IMR-90 (cell line): ENCODE measurements around the gene OSBPL1A. TPM values are rescaled to one million over a fixed set of nuclear protein-coding genes. Genes with fewer than 3 reads are reported as not detected.
A peak's percentile ranks its signal among the peaks of the same experiment; 100 is the strongest.

Source experiments
- ATAC-seq: fragments of 200-7000 bp; cut with Tn5 transposase; 2 replicates; pipeline ENCODE4 v1.9.1; 2020; ENCODE audit warnings: low read depth, mild to moderate bottlenecking, moderate library complexity
- BruUV-seq: library from RNA; stranded (reverse); fragments of 400-500 nt; replicated peaks from 2 replicates; lab custom pipeline; 2021; lab: Mats Ljungman, UMichigan
- CTCF ChIA-PET: fragments of 300-600 bp; formaldehyde crosslinking; extraction: SDS; loops from one replicate; lab custom pipeline; 2021; ENCODE audit warnings: antibody characterized with exemption; lab: Yijun Ruan, JAX
- POLR2A ChIA-PET: fragments of 300-600 bp; sonication (Branson Sonifier 250); formaldehyde crosslinking; loops from one replicate; lab custom pipeline; 2022; ENCODE audit warnings: antibody characterized with exemption; ENCODE audit not compliant: unreplicated experiment; lab: Charles Lee
- DNase-seq: peaks from one replicate; pipeline ENCODE4 v3.0.0; 2013
- H2AFZ ChIP-seq: replicated peaks from 2 replicates; pipeline ENCODE3; 2013; ENCODE audit warnings: low read length, mild to moderate bottlenecking; ENCODE audit not compliant: poor library complexity
- H2AK5ac ChIP-seq: 2 replicates; pipeline ENCODE4 v1.6.1; 2013; ENCODE audit warnings: low read depth, low read length, inconsistent platforms
- H2AK9ac ChIP-seq: replicated peaks from 2 replicates; pipeline ENCODE3; 2013; ENCODE audit warnings: mild to moderate bottlenecking, low read depth, low read length, moderate library complexity; ENCODE audit not compliant: poor library complexity
- H2BK120ac ChIP-seq: 2 replicates; pipeline ENCODE4 v1.6.1; 2013; ENCODE audit warnings: low read depth, low read length, inconsistent platforms
- H2BK15ac ChIP-seq: 3 replicates; pipeline ENCODE4 v1.6.1; 2013; ENCODE audit warnings: low read depth, low read length, inconsistent platforms
- H2BK20ac ChIP-seq: 2 replicates; pipeline ENCODE4 v1.6.1; 2013; ENCODE audit warnings: low read depth, mild to moderate bottlenecking, inconsistent platforms, low read length, moderate library complexity
- H2BK5ac ChIP-seq: 2 replicates; pipeline ENCODE4 v1.6.1; 2013; ENCODE audit warnings: mild to moderate bottlenecking, low read depth, low read length, inconsistent platforms; ENCODE audit not compliant: poor library complexity, severe bottlenecking
- H3K14ac ChIP-seq: replicated peaks from 2 replicates; pipeline ENCODE4 v1.6.1; 2013; ENCODE audit warnings: low read depth, low read length, inconsistent platforms
- H3K18ac ChIP-seq: 2 replicates; pipeline ENCODE4 v1.6.1; 2013; ENCODE audit warnings: low read depth, low read length, control low read depth
- H3K23ac ChIP-seq: 2 replicates; pipeline ENCODE4 v1.6.1; 2013; ENCODE audit warnings: low read depth, low read length, inconsistent platforms
- H3K27ac ChIP-seq: 2 replicates; pipeline ENCODE4 v1.5.1; 2013; ENCODE audit warnings: mild to moderate bottlenecking, control low read depth, low read length; ENCODE audit not compliant: insufficient read depth
- H3K27me3 ChIP-seq: 2 replicates; pipeline ENCODE4 v1.6.1; 2013; ENCODE audit warnings: low read length; ENCODE audit not compliant: control insufficient read depth, insufficient read depth
- H3K36me3 ChIP-seq: 2 replicates; pipeline ENCODE4 v1.6.1; 2013; ENCODE audit warnings: low read length, mixed read lengths; ENCODE audit not compliant: control insufficient read depth, insufficient read depth
- H3K4ac ChIP-seq: 2 replicates; pipeline ENCODE4 v1.6.1; 2013; ENCODE audit warnings: low read depth, low read length, inconsistent platforms
- H3K4me1 ChIP-seq: 2 replicates; pipeline ENCODE4 v1.6.1; 2013; ENCODE audit warnings: low read length, mixed read lengths; ENCODE audit not compliant: control insufficient read depth, insufficient read depth
- H3K4me2 ChIP-seq: 2 replicates; pipeline ENCODE4 v1.6.1; 2013; ENCODE audit warnings: low read depth, mild to moderate bottlenecking, control low read depth, low read length, moderate library complexity
- H3K4me3 ChIP-seq: 2 replicates; pipeline ENCODE4 v1.5.1; 2013; ENCODE audit warnings: low read depth, mild to moderate bottlenecking, control low read depth, low read length, moderate library complexity; ENCODE audit not compliant: insufficient read depth
- H3K56ac ChIP-seq: 2 replicates; pipeline ENCODE4 v1.6.1; 2013; ENCODE audit warnings: low read length, inconsistent platforms; ENCODE audit not compliant: insufficient read depth; ENCODE audit errors: extremely low read depth
- H3K79me1 ChIP-seq, 2 experiments: 2 replicates each; pipeline ENCODE4 v1.6.1; 2013; ENCODE audit warnings: low read length in 2 of 2, inconsistent platforms in 1 of 2, low read depth in 1 of 2
- H3K9ac ChIP-seq: 2 replicates; pipeline ENCODE4 v1.6.1; 2013; ENCODE audit warnings: low read depth, low read length, control low read depth
- H3K9me1 ChIP-seq: 2 replicates; pipeline ENCODE4 v1.6.1; 2013; ENCODE audit warnings: low read length, inconsistent platforms; ENCODE audit not compliant: insufficient read depth
- H3K9me3 ChIP-seq: 2 replicates; pipeline ENCODE4 v1.6.1; 2013; ENCODE audit warnings: low read length; ENCODE audit not compliant: control insufficient read depth, insufficient read depth
- H4K20me1 ChIP-seq: 2 replicates; pipeline ENCODE4 v1.6.1; 2013; ENCODE audit warnings: low read length, inconsistent platforms; ENCODE audit not compliant: insufficient read depth
- H4K5ac ChIP-seq: 2 replicates; pipeline ENCODE4 v1.6.1; 2013; ENCODE audit warnings: mild to moderate bottlenecking, low read depth, low read length, control low read depth
- H4K8ac ChIP-seq, 2 experiments: 2 replicates each; pipeline ENCODE4 v1.6.1; 2013; ENCODE audit warnings: low read depth in 2 of 2, low read length in 2 of 2, control low read depth in 1 of 2, inconsistent platforms in 1 of 2
- H4K91ac ChIP-seq: 2 replicates; pipeline ENCODE4 v1.6.1; 2013; ENCODE audit warnings: low read depth, low read length, inconsistent platforms; ENCODE audit not compliant: insufficient read depth
- ELK1 ChIP-seq: fragments of 150-350 bp; IDR thresholded peaks from 2 replicates; pipeline ENCODE4 v1.6.1; 2016; ENCODE audit warnings: low read depth, mild to moderate bottlenecking, low read length, moderate library complexity, borderline replicate concordance
- WGBS, 2 experiments: methylation state at CpG; one replicate each; pipeline versions ENCODE4 v1.1.5 to v1.1.7; 2013; ENCODE audit warnings: missing lambda C conversion rate in 2 of 2; ENCODE audit not compliant: insufficient read length in 1 of 2; ENCODE audit errors: extremely low coverage in 2 of 2; 5-methylcytosine and 5-hydroxymethylcytosine counted together
- dilution Hi-C: fragments of 300-500 bp; cut with HindIII; formaldehyde crosslinking; loops from one replicate; pipeline ENCODE4 v1.14.3; 2018; ENCODE audit warnings: low sequenced_read_pairs; ENCODE audit not compliant: unreplicated experiment
- in situ Hi-C: fragments of 300-500 bp; cut with MboI; formaldehyde crosslinking; loops from 3 replicates; pipeline ENCODE4 v1.14.3; 2019; ENCODE audit warnings: low sequenced_read_pairs, inconsistent platforms, mixed read lengths
- intact Hi-C: fragments of 100-400 bp; cut with micrococcal nuclease; formaldehyde crosslinking; loops from 2 replicates; pipeline ENCODE4 v1.10.0; 2022
- polyA plus RNA-seq, 3 experiments: library from polyadenylated mRNA; depleted of rRNA; stranded (reverse); fragments of >200 nt; gene quantifications; 2 replicates each; pipeline ENCODE4 v1.2.3, GENCODE V29; 2012; ENCODE audit warnings: low replicate concordance in 1 of 3
- total RNA-seq: library from RNA; depleted of rRNA; stranded (reverse); fragments of >200 nt; gene quantifications from 2 replicates; pipeline ENCODE4 v1.2.3, GENCODE V29; 2012

The OSBPL1A gene
- total and polyA plus RNA-seq, 2 of the 4 experiments (the other 2 are of a cell fraction): 29.4 to 70.4 TPM

- no peak overlapping the region for H3K56ac ChIP-seq
- no peak overlapping the region for H2AK9ac ChIP-seq
- no peak overlapping the region for H2BK5ac ChIP-seq
- no peaks in the 10 kb centered on the region for H3K27me3 ChIP-seq
- no peak overlapping the region for H3K9ac ChIP-seq
- intact Hi-C loops: no loop called here
- H3K27ac ChIP-seq: no peak overlapping the region
- H3K23ac ChIP-seq: no peak overlapping the region
- H3K4me1 ChIP-seq: peaks cover 5% of the 10 kb centered on the region
- no peaks in the 10 kb centered on the region; the same call in 1 of the 2 replicates for H3K36me3 ChIP-seq
- no peak for ATAC-seq
- peaks cover 10% of the 10 kb centered on the region for H4K20me1 ChIP-seq
- H3K18ac ChIP-seq: no peak overlapping the region
- peaks cover 10% of the 10 kb centered on the region for H3K9me1 ChIP-seq
- no peak overlapping the region for H3K4me3 ChIP-seq
- H3K14ac ChIP-seq: no peak overlapping the region
- in situ Hi-C loops: no loop called here
- no peak overlapping the region for H4K91ac ChIP-seq
- no peaks in the 10 kb centered on the region for H3K9me3 ChIP-seq
- H4K5ac ChIP-seq: no peak overlapping the region
- no peak overlapping the region for H2AFZ ChIP-seq
- H3K4ac ChIP-seq: no peak overlapping the region
- dilution Hi-C loops: no loop called here
- POLR2A ChIA-PET: no interaction called here
- H2BK15ac ChIP-seq: no peak overlapping the region
- TF ChIP-seq ELK1: no peak
- BruUV-seq: no TSS peak
- H3K4me2 ChIP-seq: no peak overlapping the region
- H2AK5ac ChIP-seq: peak overlapping the region; percentile 7; the same call in 1 of the 2 replicates
- H3K79me1 ChIP-seq: peaks cover 6 to 12% of the 10 kb centered on the region in 2 experiments; a peak in 3 of 4 replicates
- H2BK120ac ChIP-seq: no peak overlapping the region
- DNase-seq: no peak
- H4K8ac ChIP-seq: no peak overlapping the region
- CTCF ChIA-PET: interaction anchor here (0.7 kb wide), 1 partner anchor 14 kb away, joined by 3 read pairs; no protein-coding TSS in a partner anchor
- no peak overlapping the region for H2BK20ac ChIP-seq
- WGBS, 2 experiments: 98% methylated on average over 6 of the region's 9 CpGs; no CpG with 5 or more reads in 1 of the 2 experiments
Observed at GRCh38 chr18:24198461-24198860, 199.2 kb downstream of the OSBPL1A start.
